Measurements from ENCODE around the gene PLEKHA8.
A peak's percentile ranks its signal among the peaks of the same experiment; 100 is the strongest.

PLEKHA8 gene

GRCh38 chr7:30102281-30102680 is 74.1 kb downstream of the PLEKHA8 start:
- DNase-seq (ENCODE audit: low read depth, low spot score) = no peak

DNA sequence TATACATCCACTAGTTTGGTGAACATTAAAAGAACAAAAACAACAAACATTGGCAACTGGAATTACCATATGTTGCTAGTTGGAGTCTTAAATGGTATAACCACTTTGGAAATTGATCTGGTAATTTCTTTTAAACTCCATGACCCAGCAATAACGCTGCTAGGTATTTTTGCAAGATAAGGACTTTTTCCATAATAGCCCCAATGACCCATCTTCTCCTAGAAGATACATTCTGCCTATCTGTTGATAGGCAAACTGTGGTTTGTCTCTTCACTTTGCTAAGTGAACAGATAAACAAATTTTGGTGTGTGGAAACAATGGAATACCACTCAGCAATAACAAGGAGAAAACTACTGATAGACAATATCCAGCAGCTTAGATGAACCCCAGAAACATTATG is 75.9 kb downstream of the PLEKHA8 start:
- DNase-seq (ENCODE audit: low read depth, low spot score) = no peak

DNA sequence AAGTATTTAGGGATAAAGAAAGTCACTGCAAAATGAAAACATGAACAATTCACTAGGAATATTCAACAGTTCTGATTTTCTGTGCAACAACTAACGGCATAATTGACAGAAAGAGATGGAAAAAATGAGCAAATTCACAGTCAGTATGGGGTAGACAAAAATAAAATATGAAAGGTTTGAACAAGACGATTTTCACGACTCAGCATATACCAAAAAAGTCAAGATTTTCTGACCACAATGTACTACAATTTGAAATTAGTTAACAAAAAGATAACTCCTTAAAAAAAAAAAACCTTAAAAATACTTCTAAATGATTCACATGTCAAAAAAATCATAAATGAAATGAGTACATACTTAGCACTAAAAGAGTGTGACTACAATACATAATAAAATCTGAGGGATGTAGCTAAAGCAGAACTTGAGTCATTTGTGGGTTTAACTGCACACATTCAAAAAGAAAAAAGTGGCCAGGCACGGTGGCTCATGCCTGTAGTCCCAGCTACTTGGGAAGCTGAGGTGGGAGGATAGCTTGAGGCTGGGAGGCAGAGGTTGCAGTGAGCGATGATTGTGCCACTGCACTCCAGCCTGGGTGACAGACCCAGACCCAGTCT is 84.0 kb downstream of the PLEKHA8 start:
- DNase-seq (ENCODE audit: low read depth, low spot score) = no peak

DNA sequence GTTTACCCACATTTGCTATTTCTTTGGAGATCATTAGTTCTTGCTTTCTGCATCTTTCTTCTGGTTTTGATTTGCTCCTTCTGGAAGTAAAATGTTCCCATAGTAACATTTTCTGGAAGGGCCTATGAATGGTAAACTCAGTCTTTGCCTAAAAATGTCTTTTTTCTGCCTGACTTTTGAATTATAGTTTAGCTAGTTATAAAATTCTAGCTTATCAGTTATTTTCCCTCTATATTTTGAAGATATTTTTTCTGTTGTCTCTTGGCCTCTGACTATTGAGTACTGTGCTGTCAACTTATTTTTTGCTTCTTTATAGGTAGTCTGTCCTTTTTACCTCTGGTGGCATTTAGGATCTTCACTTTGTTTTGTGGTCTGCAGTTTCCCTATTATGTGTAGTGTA is 84.9 kb downstream of the PLEKHA8 start:
- no peak for DNase-seq (ENCODE audit: low read depth, low spot score)

DNA sequence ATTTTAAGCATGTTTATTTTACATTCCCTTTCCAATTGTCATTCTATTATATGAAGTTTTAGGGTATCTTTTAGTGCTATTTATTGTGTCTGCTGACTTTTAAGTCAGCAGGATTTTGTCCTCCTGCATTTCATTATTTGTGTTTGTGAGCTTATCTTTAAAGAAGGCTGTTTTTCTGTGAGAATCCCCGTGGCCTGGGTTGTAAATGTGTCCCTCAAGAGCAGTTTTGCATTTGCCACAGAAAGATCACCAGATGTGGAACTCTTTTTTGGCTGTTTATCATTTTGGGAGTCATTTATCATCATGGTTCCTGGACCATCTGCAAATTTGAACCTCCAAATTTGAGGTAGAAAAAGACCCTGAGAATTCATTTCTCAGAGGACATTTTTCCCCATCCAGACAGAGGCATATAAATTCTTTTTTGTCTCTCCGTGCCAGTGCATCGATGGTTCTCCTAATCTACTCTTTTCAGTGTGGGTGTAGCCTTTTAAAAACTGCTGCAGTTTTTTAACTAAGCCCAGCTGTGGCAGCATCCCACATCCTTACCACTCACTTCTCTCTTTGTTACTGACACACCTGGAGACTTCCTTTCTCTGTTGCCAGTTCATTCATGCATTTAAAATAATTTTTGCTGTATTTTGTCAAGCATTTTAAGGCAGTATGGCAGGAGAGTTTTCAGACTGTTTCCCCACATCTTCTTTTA is 86.5 kb downstream of the PLEKHA8 start:
- DNase-seq (ENCODE audit: low read depth, low spot score) = no peak

GRCh38 chr7:30115709-30116297 is 87.6 kb downstream of the PLEKHA8 start:
- no peak for DNase-seq (ENCODE audit: low read depth, low spot score)

DNA sequence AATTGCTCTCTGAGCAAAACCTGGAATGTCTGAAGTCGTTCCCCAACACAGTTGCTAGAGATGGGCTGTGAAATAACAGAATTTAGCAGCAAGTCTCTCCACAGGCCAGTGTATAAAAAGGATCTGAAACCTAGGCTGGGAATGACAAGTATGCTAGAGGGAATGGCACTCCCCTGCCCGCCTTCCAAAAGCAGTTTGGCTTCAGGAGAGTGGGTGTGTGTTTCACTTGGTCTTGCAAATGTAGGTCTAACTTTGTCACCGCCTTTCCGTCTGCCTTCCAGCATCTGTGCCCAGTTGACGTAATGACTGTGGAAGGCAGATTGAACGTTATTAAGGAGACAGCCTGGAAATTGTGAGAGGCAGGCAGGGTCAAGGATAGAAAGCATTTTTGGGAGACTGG is 88.6 kb downstream of the PLEKHA8 start:
- peak; percentile 42 for DNase-seq (ENCODE audit: low read depth, low spot score)

DNA sequence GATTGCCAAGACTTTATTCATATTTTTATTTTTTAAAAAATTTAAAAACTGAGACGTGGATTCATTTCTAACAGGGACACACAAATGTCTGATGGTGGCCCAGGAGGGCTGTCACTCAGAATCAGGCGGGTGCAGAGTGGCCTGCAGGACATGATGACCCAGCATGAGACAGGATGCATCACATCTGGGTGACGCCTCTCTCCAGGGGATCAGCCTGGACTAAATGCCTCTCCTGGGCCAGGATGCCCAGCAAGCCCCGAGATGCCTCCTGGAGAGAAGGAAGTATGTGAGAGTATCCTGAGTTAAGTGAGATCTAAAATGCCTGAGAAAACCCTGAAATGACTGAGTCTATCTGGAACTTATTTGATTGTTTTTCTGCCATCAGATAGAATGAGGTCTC is 89.7 kb downstream of the PLEKHA8 start:
- no peak for DNase-seq (ENCODE audit: low read depth, low spot score)

GRCh38 chr7:30119890-30120577 is 91.8 kb downstream of the PLEKHA8 start:
- DNase-seq (ENCODE audit: low read depth, low spot score) = no peak

DNA sequence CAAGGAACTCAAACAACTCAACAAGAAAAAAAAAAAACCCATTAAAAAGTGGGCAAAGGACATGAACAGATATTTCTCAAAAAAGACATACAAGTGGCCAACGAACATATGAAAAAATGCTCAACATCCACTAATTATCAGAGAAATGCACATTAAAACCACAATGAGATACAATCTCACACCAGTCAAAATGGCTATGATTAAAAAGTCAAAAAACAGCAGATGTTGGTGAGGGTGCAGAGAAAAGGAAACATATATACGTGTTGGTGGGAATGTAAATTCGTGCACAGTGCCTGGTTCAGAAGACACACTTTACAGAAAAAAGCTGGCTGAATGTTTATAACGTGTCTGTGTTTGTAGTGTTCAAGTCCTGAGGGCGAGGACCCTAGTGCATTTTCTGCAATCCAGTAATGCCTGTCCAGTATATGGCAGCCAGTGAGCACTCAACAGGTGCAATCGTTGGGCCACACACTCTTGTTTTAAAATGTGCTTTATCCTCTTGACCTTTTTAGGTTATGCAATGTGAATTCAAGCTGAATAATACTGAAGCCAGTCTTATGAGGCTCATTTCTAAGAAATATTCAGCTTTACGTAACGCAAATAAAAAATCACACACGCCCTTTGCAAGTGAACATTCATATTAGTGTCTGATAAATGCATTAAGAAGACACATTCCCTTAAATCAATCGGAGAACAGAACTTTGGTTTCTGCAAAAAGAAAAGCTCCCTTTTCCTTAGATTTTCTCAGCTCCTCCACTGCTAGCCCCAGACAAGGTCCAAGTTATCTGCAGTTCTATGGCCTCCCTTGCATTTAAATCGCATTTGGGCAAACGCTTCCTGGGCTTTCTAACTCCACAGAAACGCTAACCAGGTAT is 105.8 kb downstream of the PLEKHA8 start:
- no peak for DNase-seq (ENCODE audit: low read depth, low spot score)

- peak; percentile 94 for DNase-seq (ENCODE audit: low read depth, low spot score)
Measured at GRCh38 chr7:30134611-30135300, 106.5 kb downstream of the PLEKHA8 start, which contains the start of gene MTURN. Gene MTURN (plus strand): TSS chr7:30134986. CDS start chr7:30135137, 151 bp downstream.

GRCh38 chr7:30135301-30136116 is 107.3 kb downstream of the PLEKHA8 start:
- peak; percentile 73 for DNase-seq (ENCODE audit: low read depth, low spot score)

DNA sequence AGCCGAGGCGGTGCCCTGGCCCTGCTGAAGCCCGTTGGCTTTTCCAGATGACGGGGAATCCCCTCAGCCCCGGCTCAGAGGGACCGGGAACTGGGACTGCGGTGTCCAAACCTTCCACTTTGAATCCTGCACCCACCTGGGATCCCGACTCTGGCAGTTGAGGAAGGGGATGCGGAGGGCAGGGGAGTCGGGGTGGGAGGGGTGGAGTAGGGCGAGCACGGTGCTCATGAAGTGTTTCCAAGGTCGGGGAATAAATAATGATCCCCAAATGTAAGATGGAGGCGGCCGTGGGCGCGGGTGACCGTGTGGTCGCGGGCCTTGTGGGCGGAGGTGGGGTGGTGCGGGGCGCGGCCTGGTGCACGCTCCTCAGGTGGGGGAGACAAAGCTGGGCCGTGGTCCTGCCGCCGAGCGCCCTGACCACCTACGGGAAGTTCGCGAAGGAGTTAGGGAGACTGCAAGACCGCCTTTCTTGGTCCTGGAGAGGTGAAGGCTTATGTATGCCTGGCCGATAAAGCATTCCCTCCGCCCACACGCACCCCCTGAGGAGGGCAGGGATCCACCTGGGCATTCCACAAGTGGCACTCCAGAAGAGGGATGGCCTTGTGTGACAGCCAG is 108.0 kb downstream of the PLEKHA8 start:
- no peak for DNase-seq (ENCODE audit: low read depth, low spot score)

GRCh38 chr7:30136743-30137485 is 108.7 kb downstream of the PLEKHA8 start:
- no peak for DNase-seq (ENCODE audit: low read depth, low spot score)

DNA sequence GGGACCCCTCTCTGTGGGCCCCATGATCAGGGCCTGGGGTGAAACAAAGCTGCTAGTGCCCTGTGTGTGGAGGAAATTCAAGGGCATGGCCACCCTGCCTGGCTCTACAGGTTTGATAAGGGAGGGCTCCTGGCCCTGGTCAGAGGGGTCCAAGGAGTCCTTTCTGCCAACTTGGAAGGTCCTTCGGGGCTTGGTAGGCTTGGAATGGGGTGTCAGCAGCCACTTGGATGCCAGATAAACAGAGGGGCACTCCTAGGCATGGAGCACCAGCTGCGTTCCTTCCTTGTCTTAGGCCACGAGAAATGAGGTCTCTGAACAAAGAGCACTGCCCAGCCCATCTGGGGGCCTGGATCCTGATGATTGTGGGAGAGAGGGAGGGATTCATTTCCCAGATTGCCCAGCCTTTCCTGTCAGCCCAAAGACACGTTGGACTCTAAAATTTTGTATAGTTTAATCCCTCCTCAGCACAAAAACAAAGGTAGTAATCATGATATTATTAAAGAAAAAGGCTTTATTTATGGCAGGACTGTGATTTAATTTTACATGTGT is 111.7 kb downstream of the PLEKHA8 start:
- no peak for DNase-seq (ENCODE audit: low read depth, low spot score)

GRCh38 chr7:30140456-30140855 is 112.2 kb downstream of the PLEKHA8 start:
- no peak for DNase-seq (ENCODE audit: low read depth, low spot score)

GRCh38 chr7:30142710-30143109 is 114.5 kb downstream of the PLEKHA8 start:
- DNase-seq (ENCODE audit: low read depth, low spot score) = peak; percentile 82

- DNase-seq (ENCODE audit: low read depth, low spot score) = peak; percentile 54
Measured at GRCh38 chr7:30143748-30144251, 115.6 kb downstream of the PLEKHA8 start.

Measured in astrocyte of the hippocampus (primary cell).